ENCODE data around the gene CIC.
A peak's percentile ranks its signal among the peaks of the same experiment; 100 is the strongest.

Gene CIC

GRCh38 chr19:42281146-42281826, 12.2 kb downstream of the CIC start:
- TF ChIP-seq, protein P1, sequence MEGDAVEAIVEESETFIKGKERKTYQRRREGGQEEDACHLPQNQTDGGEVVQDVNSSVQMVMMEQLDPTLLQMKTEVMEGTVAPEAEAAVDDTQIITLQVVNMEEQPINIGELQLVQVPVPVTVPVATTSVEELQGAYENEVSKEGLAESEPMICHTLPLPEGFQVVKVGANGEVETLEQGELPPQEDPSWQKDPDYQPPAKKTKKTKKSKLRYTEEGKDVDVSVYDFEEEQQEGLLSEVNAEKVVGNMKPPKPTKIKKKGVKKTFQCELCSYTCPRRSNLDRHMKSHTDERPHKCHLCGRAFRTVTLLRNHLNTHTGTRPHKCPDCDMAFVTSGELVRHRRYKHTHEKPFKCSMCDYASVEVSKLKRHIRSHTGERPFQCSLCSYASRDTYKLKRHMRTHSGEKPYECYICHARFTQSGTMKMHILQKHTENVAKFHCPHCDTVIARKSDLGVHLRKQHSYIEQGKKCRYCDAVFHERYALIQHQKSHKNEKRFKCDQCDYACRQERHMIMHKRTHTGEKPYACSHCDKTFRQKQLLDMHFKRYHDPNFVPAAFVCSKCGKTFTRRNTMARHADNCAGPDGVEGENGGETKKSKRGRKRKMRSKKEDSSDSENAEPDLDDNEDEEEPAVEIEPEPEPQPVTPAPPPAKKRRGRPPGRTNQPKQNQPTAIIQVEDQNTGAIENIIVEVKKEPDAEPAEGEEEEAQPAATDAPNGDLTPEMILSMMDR (IDR thresholded peaks at IDR 0.05; ENCODE audit: insufficient read depth, missing control alignments), result no peak
- FAIRE-seq, result no peak
- no peak for DNase-seq (ENCODE audit: insufficient read length, low spot score)

GRCh38 chr19:42281827-42282762, 13.0 kb downstream of the CIC start:
- DNase-seq (ENCODE audit: insufficient read length, low spot score) (no peak), FAIRE-seq (no peak)
- TF ChIP-seq, protein P1 (IDR thresholded peaks at IDR 0.05; ENCODE audit: insufficient read depth, missing control alignments), result no peak

DNA sequence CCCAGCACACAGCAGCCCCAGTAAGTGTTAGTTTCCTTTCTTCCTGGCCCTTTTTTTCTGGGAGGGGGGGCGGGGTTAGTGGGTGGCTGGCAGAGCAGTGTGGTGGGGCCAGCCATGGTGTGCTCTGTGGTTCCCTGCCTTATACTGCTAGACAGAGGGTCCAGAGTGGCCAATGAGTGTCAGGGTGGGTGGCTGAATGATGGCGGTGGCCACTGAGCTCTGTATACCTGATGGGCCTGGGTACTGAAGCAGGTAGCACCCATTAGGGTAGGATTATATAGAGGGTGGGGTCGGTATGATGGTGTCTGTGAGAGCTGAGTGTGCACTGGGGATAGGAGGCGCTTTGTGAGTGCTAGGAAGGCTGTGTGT, 13.8 kb downstream of the CIC start:
- TF ChIP-seq, protein P1 (IDR thresholded peaks at IDR 0.05; ENCODE audit: insufficient read depth, missing control alignments), result no peak
- DNase-seq (ENCODE audit: insufficient read length, low spot score) (no peak), FAIRE-seq (no peak)

- TF ChIP-seq, protein P1 (IDR thresholded peaks at IDR 0.05; ENCODE audit: insufficient read depth, missing control alignments), result no peak
- no peak for FAIRE-seq
- peak; percentile 91 for DNase-seq (ENCODE audit: insufficient read length, low spot score)
Observed at GRCh38 chr19:42283188-42284065, 14.4 kb downstream of the CIC start.

GRCh38 chr19:42284066-42284501, 15.0 kb downstream of the CIC start:
- no peak for FAIRE-seq
- TF ChIP-seq, protein P1 (IDR thresholded peaks at IDR 0.05; ENCODE audit: insufficient read depth, missing control alignments), result no peak
- DNase-seq (ENCODE audit: insufficient read length, low spot score), result peak; percentile 84

- FAIRE-seq (no peak), DNase-seq (ENCODE audit: insufficient read length, low spot score) (no peak)
- TF ChIP-seq, protein P1 (IDR thresholded peaks at IDR 0.05; ENCODE audit: insufficient read depth, missing control alignments), result no peak
Observed at GRCh38 chr19:42284591-42285341, 15.7 kb downstream of the CIC start.

Data from D721Med (cell line).